Liver (tissue), 9 donors: Measurements from ENCODE around the gene PAPPA2. TPM values are rescaled to one million over a fixed set of nuclear protein-coding genes. Genes with fewer than 3 reads are reported as not detected.

Experiments
- DNase-seq: peaks from one replicate; pipeline ENCODE4 v3.0.0-alpha.2; 2017; ENCODE audit warnings: low spot score
- H3K27ac ChIP-seq, 2 donors: one replicate each; pipeline ENCODE4 v1.7.0; 2013; ENCODE audit warnings: inconsistent platforms in 2 of 2, low read length in 2 of 2, control low read depth in 1 of 2, low read depth in 1 of 2, mild to moderate bottlenecking in 1 of 2
- H3K27me3 ChIP-seq, 4 donors: one replicate each; pipeline versions ENCODE4 v1.6.1 to v1.7.0; 2013; ENCODE audit warnings: low read length in 3 of 4, inconsistent platforms in 1 of 4, mild to moderate bottlenecking in 1 of 4, moderate library complexity in 1 of 4; ENCODE audit not compliant: control insufficient read depth in 4 of 4, insufficient read depth in 4 of 4
- H3K36me3 ChIP-seq, 4 donors: one replicate each; pipeline versions ENCODE4 v1.6.1 to v1.7.0; 2013; ENCODE audit warnings: low read length in 3 of 4, mild to moderate bottlenecking in 3 of 4, low read depth in 1 of 4, moderate library complexity in 1 of 4; ENCODE audit not compliant: control insufficient read depth in 4 of 4, insufficient read depth in 3 of 4
- H3K4me1 ChIP-seq, 4 donors: one replicate each; pipeline versions ENCODE4 v1.6.1 to v1.7.0; 2013; ENCODE audit warnings: low read length in 3 of 4, mild to moderate bottlenecking in 3 of 4, moderate library complexity in 1 of 4; ENCODE audit not compliant: control insufficient read depth in 4 of 4, insufficient read depth in 4 of 4
- H3K4me3 ChIP-seq, 3 donors: one replicate each; pipeline versions ENCODE4 v1.6.1 to v1.7.0; 2013; ENCODE audit warnings: low read length in 3 of 3, control low read depth in 1 of 3, low read depth in 1 of 3, mild to moderate bottlenecking in 1 of 3
- H3K9ac ChIP-seq, 2 donors: one replicate each; pipeline ENCODE4 v1.7.0; 2013; ENCODE audit warnings: low read length in 2 of 2, mild to moderate bottlenecking in 2 of 2, moderate library complexity in 2 of 2, control low read depth in 1 of 2, low read depth in 1 of 2
- H3K9me3 ChIP-seq, 4 donors: one replicate each; pipeline versions ENCODE4 v1.6.1 to v1.7.0; 2013; ENCODE audit warnings: low read length in 3 of 4; ENCODE audit not compliant: control insufficient read depth in 4 of 4
- EGR1 ChIP-seq, 2 donors: IDR thresholded peaks; 2 replicates each; pipeline ENCODE4 v1.6.1; 2016 to 2018; ENCODE audit warnings: antibody characterized with exemption in 2 of 2, low read depth in 2 of 2
- FOXA1 ChIP-seq: IDR thresholded peaks from 2 replicates; pipeline ENCODE4 v1.6.1; 2016; ENCODE audit warnings: antibody characterized with exemption
- FOXA2 ChIP-seq: IDR thresholded peaks from 2 replicates; pipeline ENCODE4 v1.6.1; 2016; ENCODE audit warnings: antibody characterized with exemption
- GABPA ChIP-seq, 2 donors: IDR thresholded peaks in 1 of 2; conservative IDR thresholded peaks in 1 of 2; 2 replicates each; pipeline ENCODE4 v1.6.1; 2016; ENCODE audit warnings: antibody characterized with exemption in 2 of 2, mild to moderate bottlenecking in 1 of 2, moderate library complexity in 1 of 2
- HNF4A ChIP-seq, 2 donors: conservative IDR thresholded peaks; 2 replicates each; pipeline ENCODE4 v1.6.1; 2016; ENCODE audit warnings: antibody characterized with exemption in 2 of 2, mild to moderate bottlenecking in 2 of 2
- HNF4G ChIP-seq: IDR thresholded peaks from 2 replicates; pipeline ENCODE4 v1.6.1; 2016; ENCODE audit warnings: antibody characterized with exemption
- JUND ChIP-seq, 2 donors: IDR thresholded peaks; 2 replicates each; pipeline ENCODE4 v1.6.1; 2016; ENCODE audit warnings: antibody characterized with exemption in 2 of 2
- NR2F2 ChIP-seq: IDR thresholded peaks from 2 replicates; pipeline ENCODE4 v1.6.1; 2016; ENCODE audit warnings: antibody characterized with exemption
- RAD21 ChIP-seq, 2 donors: IDR thresholded peaks; 2 replicates each; pipeline ENCODE4 v1.6.1; 2016; ENCODE audit warnings: antibody characterized with exemption in 2 of 2, mild to moderate bottlenecking in 2 of 2
- RXRA ChIP-seq, 2 donors: IDR thresholded peaks; 2 replicates each; pipeline ENCODE4 v1.6.1; 2017 to 2018; ENCODE audit warnings: antibody characterized with exemption in 2 of 2, mild to moderate bottlenecking in 1 of 2
- SP1 ChIP-seq: IDR thresholded peaks from 2 replicates; pipeline ENCODE4 v1.6.1; 2018; ENCODE audit warnings: antibody characterized with exemption, mild to moderate bottlenecking
- TAF1 ChIP-seq: conservative IDR thresholded peaks from 2 replicates; pipeline ENCODE4 v1.6.1; 2016; ENCODE audit warnings: antibody characterized with exemption, mild to moderate bottlenecking
- YY1 ChIP-seq: IDR thresholded peaks from 2 replicates; pipeline ENCODE4 v1.6.1; 2016; ENCODE audit warnings: antibody characterized with exemption, mild to moderate bottlenecking
- WGBS: extraction: QIAGEN DNeasy Blood & Tissue Kit; methylation state at CpG from one replicate; pipeline ENCODE4 v1.1.7; 2013; 5-methylcytosine and 5-hydroxymethylcytosine counted together
- polyA plus RNA-seq, 2 donors: library from polyadenylated mRNA; stranded (reverse) in 1 of 2; unstranded in 1 of 2; fragments of 200-250 nt in 1 of 2; fragments of >200 nt in 1 of 2; fragmentation: Nextera tagmentation in 1 of 2; extraction: Ambion mirVana in 1 of 2; gene quantifications; one replicate each; pipeline versions ENCODE4 v1.2.1 to v1.2.3, GENCODE V29; 2013 to 2015
- total RNA-seq, 2 donors: library from RNA; depleted of rRNA; stranded (reverse); fragments of >200 nt; gene quantifications; one replicate each; pipeline ENCODE4 v1.2.3, GENCODE V29; 2014
- TF ChIP-seq, protein P1 (sequence below): fragments of 150-350 bp; IDR thresholded peaks from 2 replicates; pipeline ENCODE4 v1.5.1; 2017; ENCODE audit warnings: improper control_type of control experiment, low read depth, low read length; ENCODE audit not compliant: missing input control
- TF ChIP-seq, protein P2 (sequence below): IDR thresholded peaks from 2 replicates; pipeline ENCODE4 v1.6.1; 2016; ENCODE audit warnings: antibody characterized with exemption
- TF ChIP-seq, protein P3 (sequence below): IDR thresholded peaks from 2 replicates; pipeline ENCODE4 v1.6.1; 2016; ENCODE audit warnings: antibody characterized with exemption
- TF ChIP-seq, protein P4 (sequence below): IDR thresholded peaks from 2 replicates; pipeline ENCODE4 v1.6.1; 2016; ENCODE audit warnings: antibody characterized with exemption
- TF ChIP-seq, protein P5 (sequence below): IDR thresholded peaks from 2 replicates; pipeline ENCODE4 v1.6.1; 2016; ENCODE audit warnings: antibody characterized with exemption, mild to moderate bottlenecking
- donor health status: healthy.
- donor health status: healthy.
- donor health status: healthy.
- donor health status: healthy.
- donor health status: healthy.

PAPPA2 gene
- total and polyA plus RNA-seq, 4 donors: 0.19 to 27.2 (median 13.4) TPM

DNA sequence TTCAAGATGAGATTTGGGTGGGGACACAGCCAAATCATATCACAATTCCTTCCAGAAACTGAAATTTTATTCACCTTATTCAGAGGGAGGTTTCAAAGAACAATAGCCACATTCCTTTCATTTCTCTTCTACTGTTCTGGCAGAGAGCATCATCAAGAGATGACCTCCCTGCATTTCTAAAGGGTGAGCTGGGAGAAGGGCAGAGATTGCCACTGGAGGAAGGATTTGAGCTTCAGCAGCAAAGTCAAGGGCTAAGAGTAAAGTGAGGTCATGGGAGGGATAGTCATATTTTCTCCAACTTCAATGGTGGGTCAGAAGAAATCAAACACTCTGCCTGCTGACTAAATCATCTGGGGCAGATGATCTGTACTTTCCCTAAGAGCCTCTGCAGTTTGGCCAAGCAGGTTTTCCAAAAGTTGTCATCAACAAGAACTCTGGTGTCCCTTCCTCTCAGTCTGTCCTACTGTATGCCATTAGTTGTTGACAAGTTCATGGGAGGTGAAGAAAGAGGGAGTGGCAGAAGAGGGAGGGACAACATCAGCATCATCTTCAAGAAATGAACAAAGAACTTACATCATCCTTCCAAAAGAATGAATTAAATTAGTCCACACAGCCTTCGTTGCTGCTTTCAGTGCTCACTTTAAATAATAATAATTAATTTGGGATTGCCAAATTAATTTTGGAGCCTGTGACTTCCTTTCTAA, 403.2 kb downstream of the PAPPA2 start:
- no peak overlapping the region for H3K27ac ChIP-seq
- H3K27me3 ChIP-seq: no peaks in the 10 kb centered on the region
- H3K4me1 ChIP-seq: no peaks in the 10 kb centered on the region
- no peak for DNase-seq
- no peak overlapping the region for H3K4me3 ChIP-seq
- no peak overlapping the region for H3K9ac ChIP-seq
- H3K36me3 ChIP-seq: no peaks in the 10 kb centered on the region
- WGBS: 55% methylated on average over 1 of the region's 1 CpG
- TF ChIP-seq NR2F2 (no peak), HNF4A (conservative IDR thresholded peaks at IDR 0.05) (no peak), RXRA (IDR thresholded peaks at IDR 0.05) (no peak), FOXA1 (no peak), JUND (IDR thresholded peaks at IDR 0.05) (no peak), GABPA (IDR thresholded peaks at IDR 0.05 in 1 of 2, conservative IDR thresholded peaks at IDR 0.05 in 1 of 2) (no peak), EGR1 (IDR thresholded peaks at IDR 0.05; ENCODE audit: low read depth in 2 of 2) (no peak), HNF4G (no peak), YY1 (no peak), FOXA2 (no peak), SP1 (no peak), TAF1 (no peak), RAD21 (IDR thresholded peaks at IDR 0.05) (no peak)
- TF ChIP-seq, protein P1, sequence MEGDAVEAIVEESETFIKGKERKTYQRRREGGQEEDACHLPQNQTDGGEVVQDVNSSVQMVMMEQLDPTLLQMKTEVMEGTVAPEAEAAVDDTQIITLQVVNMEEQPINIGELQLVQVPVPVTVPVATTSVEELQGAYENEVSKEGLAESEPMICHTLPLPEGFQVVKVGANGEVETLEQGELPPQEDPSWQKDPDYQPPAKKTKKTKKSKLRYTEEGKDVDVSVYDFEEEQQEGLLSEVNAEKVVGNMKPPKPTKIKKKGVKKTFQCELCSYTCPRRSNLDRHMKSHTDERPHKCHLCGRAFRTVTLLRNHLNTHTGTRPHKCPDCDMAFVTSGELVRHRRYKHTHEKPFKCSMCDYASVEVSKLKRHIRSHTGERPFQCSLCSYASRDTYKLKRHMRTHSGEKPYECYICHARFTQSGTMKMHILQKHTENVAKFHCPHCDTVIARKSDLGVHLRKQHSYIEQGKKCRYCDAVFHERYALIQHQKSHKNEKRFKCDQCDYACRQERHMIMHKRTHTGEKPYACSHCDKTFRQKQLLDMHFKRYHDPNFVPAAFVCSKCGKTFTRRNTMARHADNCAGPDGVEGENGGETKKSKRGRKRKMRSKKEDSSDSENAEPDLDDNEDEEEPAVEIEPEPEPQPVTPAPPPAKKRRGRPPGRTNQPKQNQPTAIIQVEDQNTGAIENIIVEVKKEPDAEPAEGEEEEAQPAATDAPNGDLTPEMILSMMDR: no peak
- TF ChIP-seq, protein P2, sequence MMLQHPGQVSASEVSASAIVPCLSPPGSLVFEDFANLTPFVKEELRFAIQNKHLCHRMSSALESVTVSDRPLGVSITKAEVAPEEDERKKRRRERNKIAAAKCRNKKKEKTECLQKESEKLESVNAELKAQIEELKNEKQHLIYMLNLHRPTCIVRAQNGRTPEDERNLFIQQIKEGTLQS: no peak
- TF ChIP-seq, protein P3, sequence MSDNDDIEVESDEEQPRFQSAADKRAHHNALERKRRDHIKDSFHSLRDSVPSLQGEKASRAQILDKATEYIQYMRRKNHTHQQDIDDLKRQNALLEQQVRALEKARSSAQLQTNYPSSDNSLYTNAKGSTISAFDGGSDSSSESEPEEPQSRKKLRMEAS: no peak
- TF ChIP-seq, protein P4, sequence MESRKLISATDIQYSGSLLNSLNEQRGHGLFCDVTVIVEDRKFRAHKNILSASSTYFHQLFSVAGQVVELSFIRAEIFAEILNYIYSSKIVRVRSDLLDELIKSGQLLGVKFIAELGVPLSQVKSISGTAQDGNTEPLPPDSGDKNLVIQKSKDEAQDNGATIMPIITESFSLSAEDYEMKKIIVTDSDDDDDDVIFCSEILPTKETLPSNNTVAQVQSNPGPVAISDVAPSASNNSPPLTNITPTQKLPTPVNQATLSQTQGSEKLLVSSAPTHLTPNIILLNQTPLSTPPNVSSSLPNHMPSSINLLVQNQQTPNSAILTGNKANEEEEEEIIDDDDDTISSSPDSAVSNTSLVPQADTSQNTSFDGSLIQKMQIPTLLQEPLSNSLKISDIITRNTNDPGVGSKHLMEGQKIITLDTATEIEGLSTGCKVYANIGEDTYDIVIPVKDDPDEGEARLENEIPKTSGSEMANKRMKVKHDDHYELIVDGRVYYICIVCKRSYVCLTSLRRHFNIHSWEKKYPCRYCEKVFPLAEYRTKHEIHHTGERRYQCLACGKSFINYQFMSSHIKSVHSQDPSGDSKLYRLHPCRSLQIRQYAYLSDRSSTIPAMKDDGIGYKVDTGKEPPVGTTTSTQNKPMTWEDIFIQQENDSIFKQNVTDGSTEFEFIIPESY: no peak
- TF ChIP-seq, protein P5, sequence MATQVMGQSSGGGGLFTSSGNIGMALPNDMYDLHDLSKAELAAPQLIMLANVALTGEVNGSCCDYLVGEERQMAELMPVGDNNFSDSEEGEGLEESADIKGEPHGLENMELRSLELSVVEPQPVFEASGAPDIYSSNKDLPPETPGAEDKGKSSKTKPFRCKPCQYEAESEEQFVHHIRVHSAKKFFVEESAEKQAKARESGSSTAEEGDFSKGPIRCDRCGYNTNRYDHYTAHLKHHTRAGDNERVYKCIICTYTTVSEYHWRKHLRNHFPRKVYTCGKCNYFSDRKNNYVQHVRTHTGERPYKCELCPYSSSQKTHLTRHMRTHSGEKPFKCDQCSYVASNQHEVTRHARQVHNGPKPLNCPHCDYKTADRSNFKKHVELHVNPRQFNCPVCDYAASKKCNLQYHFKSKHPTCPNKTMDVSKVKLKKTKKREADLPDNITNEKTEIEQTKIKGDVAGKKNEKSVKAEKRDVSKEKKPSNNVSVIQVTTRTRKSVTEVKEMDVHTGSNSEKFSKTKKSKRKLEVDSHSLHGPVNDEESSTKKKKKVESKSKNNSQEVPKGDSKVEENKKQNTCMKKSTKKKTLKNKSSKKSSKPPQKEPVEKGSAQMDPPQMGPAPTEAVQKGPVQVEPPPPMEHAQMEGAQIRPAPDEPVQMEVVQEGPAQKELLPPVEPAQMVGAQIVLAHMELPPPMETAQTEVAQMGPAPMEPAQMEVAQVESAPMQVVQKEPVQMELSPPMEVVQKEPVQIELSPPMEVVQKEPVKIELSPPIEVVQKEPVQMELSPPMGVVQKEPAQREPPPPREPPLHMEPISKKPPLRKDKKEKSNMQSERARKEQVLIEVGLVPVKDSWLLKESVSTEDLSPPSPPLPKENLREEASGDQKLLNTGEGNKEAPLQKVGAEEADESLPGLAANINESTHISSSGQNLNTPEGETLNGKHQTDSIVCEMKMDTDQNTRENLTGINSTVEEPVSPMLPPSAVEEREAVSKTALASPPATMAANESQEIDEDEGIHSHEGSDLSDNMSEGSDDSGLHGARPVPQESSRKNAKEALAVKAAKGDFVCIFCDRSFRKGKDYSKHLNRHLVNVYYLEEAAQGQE: no peak
- H3K9me3 ChIP-seq: no peaks in the 10 kb centered on the region
